Neural progenitor cell (in vitro differentiated cells): ENCODE data around the gene PRPF31. TPM values are rescaled to one million over a fixed set of nuclear protein-coding genes. Genes with fewer than 3 reads are reported as not detected.
"Not testable (repeated sequence)": the region's sequence is repeated elsewhere in the genome, so short reads cannot be mapped to it uniquely, and the experiment has no call there.

ENCODE experiments used
- DNase-seq: peaks from one replicate; pipeline ENCODE4 v3.0.0-alpha.2; 2016; ENCODE audit warnings: low spot score
- H2AFZ ChIP-seq: fragments of 200-600 bp; sonication (generic); replicated peaks from 2 replicates; pipeline ENCODE4 v1.6.1; 2016; ENCODE audit warnings: antibody characterized with exemption
- H3F3A ChIP-seq: fragments of 200-600 bp; sonication (generic); 2 replicates; pipeline ENCODE4 v1.6.1; 2016; ENCODE audit warnings: antibody characterized with exemption, low read depth
- H3K27ac ChIP-seq: fragments of 200-600 bp; sonication (generic); 2 replicates; pipeline ENCODE4 v1.5.1; 2016; ENCODE audit warnings: mild to moderate bottlenecking
- H3K27me3 ChIP-seq: fragments of 200-600 bp; sonication (generic); 2 replicates; pipeline ENCODE4 v1.6.1; 2016; ENCODE audit warnings: mild to moderate bottlenecking, moderate library complexity
- H3K36me3 ChIP-seq: fragments of 200-600 bp; sonication (generic); 2 replicates; pipeline ENCODE4 v1.5.1; 2016
- H3K4me1 ChIP-seq: fragments of 200-600 bp; sonication (generic); 2 replicates; pipeline ENCODE4 v1.6.1; 2016; ENCODE audit warnings: mixed run types
- H3K4me2 ChIP-seq: fragments of 200-600 bp; sonication (generic); 2 replicates; pipeline ENCODE4 v1.6.1; 2016
- H3K4me3 ChIP-seq: fragments of 200-600 bp; sonication (generic); 2 replicates; pipeline ENCODE4 v1.5.1; 2016
- H3K79me2 ChIP-seq: fragments of 200-600 bp; sonication (generic); 2 replicates; pipeline ENCODE4 v1.6.1; 2016; ENCODE audit warnings: low read depth
- H3K9ac ChIP-seq: fragments of 200-600 bp; sonication (generic); 2 replicates; pipeline ENCODE4 v1.6.1; 2016
- H3K9me3 ChIP-seq: fragments of 200-600 bp; sonication (generic); 2 replicates; pipeline ENCODE4 v1.5.1; 2016; ENCODE audit warnings: low read depth
- H4K20me1 ChIP-seq: fragments of 200-600 bp; sonication (generic); 2 replicates; pipeline ENCODE4 v1.6.1; 2016; ENCODE audit warnings: low read depth
- H3K27ac Mint-ChIP-seq: 3 replicates; pipeline ENCODE4 v1.8.0; 2021; ENCODE audit warnings: mixed read lengths
- H3K27me3 Mint-ChIP-seq: 2 replicates; pipeline ENCODE4 v1.8.0; 2022; ENCODE audit warnings: low read depth, mild to moderate bottlenecking, inconsistent platforms, moderate library complexity, mixed read lengths; ENCODE audit not compliant: insufficient read depth
- H3K36me3 Mint-ChIP-seq: 3 replicates; pipeline ENCODE4 v1.8.0; 2021; ENCODE audit warnings: mixed read lengths
- H3K4me1 Mint-ChIP-seq: 3 replicates; pipeline ENCODE4 v1.8.0; 2021; ENCODE audit warnings: mixed read lengths
- H3K4me3 Mint-ChIP-seq: 3 replicates; pipeline ENCODE4 v1.8.0; 2021; ENCODE audit warnings: mild to moderate bottlenecking, moderate library complexity, mixed read lengths
- H3K9me3 Mint-ChIP-seq: 3 replicates; pipeline ENCODE4 v1.8.0; 2020; ENCODE audit warnings: mixed read lengths
- EZH2 ChIP-seq: fragments of 200-600 bp; sonication (generic); IDR thresholded peaks from 2 replicates; pipeline ENCODE4 v1.6.1; 2017; ENCODE audit warnings: antibody characterized with exemption, mild to moderate bottlenecking, moderate library complexity
- EZH2phosphoT487 ChIP-seq: fragments of 200-600 bp; sonication (generic); IDR thresholded peaks from 2 replicates; pipeline ENCODE4 v1.6.1; 2017; ENCODE audit warnings: antibody characterized with exemption
- total RNA-seq: library from RNA; depleted of rRNA; stranded (reverse); fragments of >200 nt; gene quantifications from 2 replicates; pipeline ENCODE4 v1.2.3, GENCODE V29; 2015; ENCODE audit warnings: low replicate concordance
- TF ChIP-seq, protein P1 (sequence below): fragments of 200-600 bp; sonication (generic); IDR thresholded peaks from 2 replicates; pipeline ENCODE4 v1.5.1; 2017; ENCODE audit warnings: antibody characterized with exemption, mild to moderate bottlenecking

Gene PRPF31
- total RNA-seq, 1 donor from 2014 or later, result 64.4 TPM

DNA sequence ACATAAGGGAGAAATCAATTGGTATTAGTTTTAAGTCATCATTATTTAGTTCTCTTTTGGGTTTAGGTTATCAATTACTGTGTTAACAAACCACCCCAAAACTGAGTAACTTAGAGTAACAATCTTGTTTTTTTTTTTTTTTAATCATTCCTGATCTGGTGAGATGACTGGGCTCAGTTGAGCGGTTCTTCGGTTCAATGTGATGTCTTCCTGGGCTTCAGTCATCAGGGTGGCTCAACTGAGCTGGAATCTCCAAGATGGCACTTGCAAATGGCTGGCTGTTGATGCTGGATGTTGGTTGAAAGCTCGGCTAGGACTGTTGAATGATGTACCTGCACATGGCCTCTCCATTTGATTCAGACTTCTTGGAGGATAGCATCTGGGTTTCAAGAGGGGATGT lies 31.1 kb upstream of the PRPF31 start:
- Mint-ChIP-seq H3K27ac (no peak overlapping the region), H3K4me3 (no peak overlapping the region), H3K4me1 (no peaks in the 10 kb centered on the region), H3K27me3 (peaks cover 4% of the 10 kb centered on the region), H3K36me3 (no peaks in the 10 kb centered on the region), H3K9me3 (peaks cover 10% of the 10 kb centered on the region)
- no peaks in the 10 kb centered on the region for H4K20me1 ChIP-seq
- H3K9ac ChIP-seq, result no peak overlapping the region
- no peak overlapping the region for H3K27ac ChIP-seq
- no peaks in the 10 kb centered on the region for H3K36me3 ChIP-seq
- H3K79me2 ChIP-seq, result no peaks in the 10 kb centered on the region
- H2AFZ ChIP-seq, result no peak overlapping the region
- no peak overlapping the region for H3K4me2 ChIP-seq
- no peak overlapping the region for H3K4me3 ChIP-seq
- no peak for DNase-seq
- peaks cover under 1% of the 10 kb centered on the region for H3K4me1 ChIP-seq
- no peaks in the 10 kb centered on the region for H3K27me3 ChIP-seq
- TF ChIP-seq EZH2 (no peak), EZH2phosphoT487 (no peak)
- TF ChIP-seq, protein P1, sequence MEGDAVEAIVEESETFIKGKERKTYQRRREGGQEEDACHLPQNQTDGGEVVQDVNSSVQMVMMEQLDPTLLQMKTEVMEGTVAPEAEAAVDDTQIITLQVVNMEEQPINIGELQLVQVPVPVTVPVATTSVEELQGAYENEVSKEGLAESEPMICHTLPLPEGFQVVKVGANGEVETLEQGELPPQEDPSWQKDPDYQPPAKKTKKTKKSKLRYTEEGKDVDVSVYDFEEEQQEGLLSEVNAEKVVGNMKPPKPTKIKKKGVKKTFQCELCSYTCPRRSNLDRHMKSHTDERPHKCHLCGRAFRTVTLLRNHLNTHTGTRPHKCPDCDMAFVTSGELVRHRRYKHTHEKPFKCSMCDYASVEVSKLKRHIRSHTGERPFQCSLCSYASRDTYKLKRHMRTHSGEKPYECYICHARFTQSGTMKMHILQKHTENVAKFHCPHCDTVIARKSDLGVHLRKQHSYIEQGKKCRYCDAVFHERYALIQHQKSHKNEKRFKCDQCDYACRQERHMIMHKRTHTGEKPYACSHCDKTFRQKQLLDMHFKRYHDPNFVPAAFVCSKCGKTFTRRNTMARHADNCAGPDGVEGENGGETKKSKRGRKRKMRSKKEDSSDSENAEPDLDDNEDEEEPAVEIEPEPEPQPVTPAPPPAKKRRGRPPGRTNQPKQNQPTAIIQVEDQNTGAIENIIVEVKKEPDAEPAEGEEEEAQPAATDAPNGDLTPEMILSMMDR, result no peak
- peaks cover under 1% of the 10 kb centered on the region for H3F3A ChIP-seq
- H3K9me3 ChIP-seq, result no peaks in the 10 kb centered on the region

DNA sequence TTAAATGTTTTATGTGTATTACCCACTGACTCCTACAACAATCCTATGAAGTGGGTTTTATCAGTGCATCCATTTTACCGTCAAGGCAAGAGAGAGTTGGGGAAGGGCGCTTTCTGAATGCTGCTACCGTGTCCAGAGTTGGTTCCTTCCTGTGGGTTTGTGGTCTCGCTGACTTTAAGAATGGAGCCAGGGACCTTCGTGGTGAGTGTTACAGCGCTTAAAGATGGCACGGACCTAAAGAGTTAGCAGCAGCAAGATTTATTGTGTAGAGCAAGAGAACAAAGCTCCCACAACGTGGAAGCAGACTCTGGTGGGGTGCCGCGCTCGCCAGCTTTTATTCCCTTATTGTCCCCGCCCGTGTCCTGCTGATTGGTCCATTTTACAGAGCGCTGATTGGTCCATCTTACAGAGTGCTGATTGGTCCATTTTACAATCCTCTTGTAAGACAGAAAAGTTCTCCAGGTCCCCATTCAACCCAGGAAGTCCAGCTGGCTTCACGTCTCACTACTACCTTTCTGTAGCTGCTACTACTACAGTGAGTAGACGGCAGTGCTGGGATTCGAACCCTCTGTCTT lies 21.0 kb upstream of the PRPF31 start:
- Histone ChIP-seq H3F3A (peaks cover under 1% of the 10 kb centered on the region), H3K27ac (no peak overlapping the region), H4K20me1 (no peaks in the 10 kb centered on the region), H3K36me3 (no peaks in the 10 kb centered on the region), H3K4me1 (peaks cover 2% of the 10 kb centered on the region), H3K9ac (no peak overlapping the region), H3K4me2 (no peak overlapping the region), H3K79me2 (no peaks in the 10 kb centered on the region), H3K4me3 (no peak overlapping the region), H3K27me3 (peaks cover 42% of the 10 kb centered on the region), H3K9me3 (no peaks in the 10 kb centered on the region), H2AFZ (no peak overlapping the region)
- Mint-ChIP-seq H3K9me3 (peaks cover 2% of the 10 kb centered on the region), H3K4me1 (peaks cover 6% of the 10 kb centered on the region), H3K27me3 (peaks cover 4% of the 10 kb centered on the region), H3K36me3 (no peaks in the 10 kb centered on the region), H3K27ac (no peak overlapping the region), H3K4me3 (peak overlapping the region; percentile 26)
- DNase-seq, result no peak
- TF ChIP-seq EZH2, result no peak

DNA sequence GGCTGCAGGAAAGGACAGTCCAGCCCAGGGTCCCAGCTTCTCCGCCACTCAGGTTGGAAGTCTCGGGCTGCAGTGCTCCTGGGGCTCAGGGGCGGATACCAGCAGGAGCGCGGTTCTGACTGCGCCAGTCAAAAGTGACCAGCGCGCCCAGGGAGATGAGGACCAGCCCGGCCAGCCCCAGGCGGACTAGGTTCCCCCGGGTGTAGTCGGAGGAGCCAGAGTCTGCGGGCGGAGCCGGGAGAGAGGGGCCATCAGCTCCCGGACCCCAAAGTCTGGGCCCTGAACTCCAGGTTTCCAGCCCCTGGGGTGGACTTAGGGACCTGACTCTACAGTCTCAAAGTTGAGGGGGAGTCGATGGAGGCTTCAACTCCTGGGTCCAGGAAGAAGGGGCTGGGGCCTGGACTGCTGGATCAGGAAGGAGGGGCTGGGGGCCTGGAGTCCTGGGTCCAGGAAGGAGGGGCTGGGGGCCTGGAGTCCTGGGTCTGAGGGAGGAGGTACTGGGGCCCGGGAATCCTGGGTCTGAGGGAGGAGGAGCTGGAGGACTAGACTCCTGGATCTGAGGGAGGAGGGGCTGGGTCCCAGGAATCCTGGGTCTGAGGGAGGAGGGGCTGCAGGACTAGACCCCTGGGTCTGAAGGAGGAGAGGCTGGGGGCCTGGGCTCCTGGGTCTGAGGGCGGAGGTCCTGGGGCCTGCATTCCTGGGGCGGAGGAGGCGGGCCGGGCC lies 20.3 kb upstream of the PRPF31 start:
- no peak for TF ChIP-seq EZH2
- TF ChIP-seq, protein P1, result no peak
- no peak for TF ChIP-seq EZH2phosphoT487
- H2AFZ ChIP-seq, result peak overlapping the region; percentile 89
- no peaks in the 10 kb centered on the region for H3K36me3 ChIP-seq
- Mint-ChIP-seq H3K9me3 (peaks cover 2% of the 10 kb centered on the region), H3K27ac (no peak overlapping the region), H3K4me1 (peaks cover 6% of the 10 kb centered on the region), H3K36me3 (no peaks in the 10 kb centered on the region), H3K27me3 (peaks cover 7% of the 10 kb centered on the region), H3K4me3 (no peak overlapping the region)
- no peak overlapping the region for H3K27ac ChIP-seq
- H3K9me3 ChIP-seq, result no peaks in the 10 kb centered on the region
- no peaks in the 10 kb centered on the region for H4K20me1 ChIP-seq
- H3K9ac ChIP-seq, result no peak overlapping the region
- H3K4me1 ChIP-seq, result no peaks in the 10 kb centered on the region
- H3K79me2 ChIP-seq, result no peaks in the 10 kb centered on the region
- H3K27me3 ChIP-seq, result peaks cover 42% of the 10 kb centered on the region
- no peak for DNase-seq
- peak overlapping the region; percentile 40 for H3K4me3 ChIP-seq
- no peaks in the 10 kb centered on the region for H3F3A ChIP-seq
- H3K4me2 ChIP-seq, result peak overlapping the region; percentile 74

DNA sequence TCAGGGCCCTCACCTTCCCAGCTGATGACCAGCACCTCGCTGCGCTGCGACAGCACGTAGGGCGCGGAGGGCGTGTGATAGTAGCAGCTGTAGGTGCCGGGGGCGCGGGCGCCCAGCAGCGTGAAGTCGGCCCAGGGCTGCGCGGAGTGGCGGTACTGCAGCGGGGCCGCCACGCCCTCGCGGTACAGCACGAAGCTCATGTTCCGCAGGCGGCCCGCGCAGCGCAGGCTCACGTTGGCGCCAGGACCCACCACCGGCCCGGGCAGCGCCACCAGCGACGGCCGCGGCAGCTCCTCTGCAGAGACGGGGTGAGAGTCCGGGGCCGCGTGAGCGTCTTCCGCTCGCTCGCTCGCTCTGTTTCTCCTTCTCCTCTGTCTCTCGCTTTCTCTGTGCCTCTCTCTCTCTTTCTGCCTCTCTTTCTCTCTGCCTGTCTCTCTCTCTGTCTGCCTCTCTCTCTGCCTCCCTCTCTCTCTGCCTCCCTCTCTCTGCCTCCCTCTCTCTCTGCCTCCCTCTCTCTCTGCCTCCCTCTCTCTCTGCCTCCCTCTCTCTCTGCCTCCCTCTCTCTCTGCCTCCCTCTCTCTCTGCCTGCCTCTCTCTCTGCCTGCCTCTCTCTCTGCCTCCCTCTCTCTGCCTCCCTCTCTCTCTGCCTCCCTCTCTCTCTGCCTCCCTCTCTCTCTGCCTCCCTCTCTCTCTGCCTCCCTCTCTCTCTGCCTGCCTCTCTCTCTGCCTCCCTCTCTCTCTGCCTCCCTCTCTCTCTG lies 19.5 kb upstream of the PRPF31 start:
- not testable (repeated sequence) for H3K4me1 ChIP-seq, H3K36me3 Mint-ChIP-seq, H3F3A ChIP-seq, H3K4me1 Mint-ChIP-seq, H3K79me2 ChIP-seq, H3K27ac ChIP-seq, H3K9me3 Mint-ChIP-seq, H3K9me3 ChIP-seq, H3K9ac ChIP-seq, H4K20me1 ChIP-seq, H3K27ac Mint-ChIP-seq, H3K36me3 ChIP-seq
- H3K4me3 Mint-ChIP-seq, result peak overlapping the region; percentile 79
- H3K27me3 Mint-ChIP-seq, result peaks cover 10% of the 10 kb centered on the region
- Histone ChIP-seq H3K4me3 (peak overlapping the region; percentile 40), H3K27me3 (peaks cover 42% of the 10 kb centered on the region), H2AFZ (peak overlapping the region; percentile 89), H3K4me2 (peak overlapping the region; percentile 74)
- DNase-seq, result peak; percentile 80
